ENCODE measurements around the gene FOXF2.

GRCh38 chr6:1407499-1407990 is 18.2 kb downstream of the FOXF2 start:
- TF ChIP-seq CTCF (IDR thresholded peaks at IDR 0.05) (no peak), EP300 (IDR thresholded peaks at IDR 0.05) (no peak)
